H9 (cell line): Measurements from ENCODE around the gene YPEL5. TPM values are rescaled to one million over a fixed set of nuclear protein-coding genes. Genes with fewer than 3 reads are reported as not detected.

ENCODE experiments used
- DNase-seq: peaks from one replicate; pipeline ENCODE4 v3.0.0-alpha.2; 2017
- H2AFZ ChIP-seq: one replicate; pipeline ENCODE4 v1.6.1; 2013; ENCODE audit warnings: mild to moderate bottlenecking, low read length, control low read depth, moderate library complexity
- H2AK5ac ChIP-seq: 2 replicates; pipeline ENCODE4 v1.6.1; 2013; ENCODE audit warnings: low read length, control low read depth, mixed read lengths; ENCODE audit not compliant: insufficient read length
- H2BK120ac ChIP-seq: one replicate; pipeline ENCODE4 v1.6.1; 2013; ENCODE audit warnings: low read depth, mild to moderate bottlenecking, low read length, control low read depth, inconsistent platforms; ENCODE audit not compliant: poor library complexity, severe bottlenecking
- H2BK12ac ChIP-seq: 2 replicates; pipeline ENCODE4 v1.6.1; 2013; ENCODE audit warnings: low read length, control low read depth, mixed read lengths, low read depth; ENCODE audit not compliant: insufficient read length
- H2BK15ac ChIP-seq: 2 replicates; pipeline ENCODE4 v1.6.1; 2013; ENCODE audit warnings: low read depth, low read length, control low read depth
- H2BK20ac ChIP-seq: one replicate; pipeline ENCODE4 v1.6.1; 2013; ENCODE audit warnings: low read depth, mild to moderate bottlenecking, low read length, control low read depth, inconsistent platforms; ENCODE audit not compliant: poor library complexity, severe bottlenecking
- H2BK5ac ChIP-seq: 2 replicates; pipeline ENCODE4 v1.6.1; 2013; ENCODE audit warnings: low read length, control low read depth, mixed read lengths; ENCODE audit not compliant: insufficient read length
- H3K14ac ChIP-seq: 2 replicates; pipeline ENCODE4 v1.6.1; 2013; ENCODE audit warnings: low read length, control low read depth; ENCODE audit not compliant: insufficient read depth
- H3K18ac ChIP-seq: 2 replicates; pipeline ENCODE4 v1.6.1; 2013; ENCODE audit warnings: low read depth, mild to moderate bottlenecking, mixed read lengths, low read length, control low read depth; ENCODE audit not compliant: insufficient read length
- H3K23ac ChIP-seq: 2 replicates; pipeline ENCODE4 v1.6.1; 2013; ENCODE audit warnings: low read length, control low read depth, mixed read lengths, low read depth; ENCODE audit not compliant: insufficient read length
- H3K23me2 ChIP-seq: 2 replicates; pipeline ENCODE4 v1.6.1; 2013; ENCODE audit warnings: low read depth, mild to moderate bottlenecking, mixed read lengths, low read length, control low read depth; ENCODE audit not compliant: insufficient read length, poor library complexity, severe bottlenecking
- H3K27ac ChIP-seq: 2 replicates; pipeline ENCODE4 v1.5.1; 2013; ENCODE audit warnings: low read length, control low read depth, mixed read lengths, low read depth; ENCODE audit not compliant: insufficient read length
- H3K27me3 ChIP-seq: 2 replicates; pipeline ENCODE4 v1.6.1; 2013; ENCODE audit warnings: low read length, control low read depth, inconsistent platforms; ENCODE audit not compliant: insufficient read depth
- H3K4ac ChIP-seq: 2 replicates; pipeline ENCODE4 v1.6.1; 2013; ENCODE audit warnings: low read depth, mild to moderate bottlenecking, control low read depth, inconsistent platforms, low read length, moderate library complexity
- H3K4me1 ChIP-seq: 2 replicates; pipeline ENCODE4 v1.6.1; 2013; ENCODE audit warnings: low read length, control low read depth, inconsistent platforms; ENCODE audit not compliant: insufficient read depth
- H3K4me2 ChIP-seq: 2 replicates; pipeline ENCODE4 v1.6.1; 2013; ENCODE audit warnings: low read length, control low read depth, mixed read lengths; ENCODE audit not compliant: insufficient read length, insufficient read depth
- H3K56ac ChIP-seq: 2 replicates; pipeline ENCODE4 v1.6.1; 2013; ENCODE audit warnings: low read depth, mild to moderate bottlenecking, mixed read lengths, low read length, control low read depth; ENCODE audit not compliant: insufficient read length
- H3K79me1 ChIP-seq: 2 replicates; pipeline ENCODE4 v1.6.1; 2013; ENCODE audit warnings: low read depth, mild to moderate bottlenecking, moderate library complexity, low read length, control low read depth, inconsistent platforms; ENCODE audit not compliant: insufficient read depth, poor library complexity, severe bottlenecking
- H3K79me2 ChIP-seq: 2 replicates; pipeline ENCODE4 v1.6.1; 2013; ENCODE audit warnings: low read length, control low read depth, inconsistent platforms; ENCODE audit not compliant: insufficient read depth
- H3K9ac ChIP-seq: 2 replicates; pipeline ENCODE4 v1.6.1; 2013; ENCODE audit warnings: low read length, control low read depth, mixed read lengths; ENCODE audit not compliant: insufficient read length; ENCODE audit errors: extremely low read depth
- H3K9me3 ChIP-seq: one replicate; pipeline ENCODE4 v1.6.1; 2013; ENCODE audit warnings: low read depth, low read length, inconsistent platforms; ENCODE audit not compliant: control insufficient read depth
- H3T11ph ChIP-seq: one replicate; pipeline ENCODE4 v1.6.1; 2013; ENCODE audit warnings: mild to moderate bottlenecking, low read length, control low read depth, inconsistent platforms
- H4K20me1 ChIP-seq: one replicate; pipeline ENCODE4 v1.6.1; 2013; ENCODE audit not compliant: control insufficient read depth, insufficient read length, insufficient read depth
- H4K5ac ChIP-seq: 2 replicates; pipeline ENCODE4 v1.6.1; 2013; ENCODE audit warnings: low read depth, mild to moderate bottlenecking, mixed read lengths, low read length, control low read depth; ENCODE audit not compliant: insufficient read length
- H4K8ac ChIP-seq: replicated peaks from 2 replicates; pipeline ENCODE4 v1.6.1; 2013; ENCODE audit warnings: low read length, control low read depth, mixed read lengths, low read depth; ENCODE audit not compliant: insufficient read length
- H4K91ac ChIP-seq: 2 replicates; pipeline ENCODE4 v1.6.1; 2013; ENCODE audit warnings: low read depth, mild to moderate bottlenecking, moderate library complexity, mixed read lengths, low read length, control low read depth; ENCODE audit not compliant: insufficient read length
- H3K27ac Mint-ChIP-seq, 3 experiments: 2 replicates in 2 of 3; 3 replicates in 1 of 3; pipeline ENCODE4 v1.8.0; 2020 to 2021; ENCODE audit warnings: mixed read lengths in 3 of 3, mild to moderate bottlenecking in 1 of 3, moderate library complexity in 1 of 3
- H3K27me3 Mint-ChIP-seq: 2 replicates; pipeline ENCODE4 v1.8.0; 2021; ENCODE audit warnings: low read depth, mild to moderate bottlenecking, moderate library complexity, mixed read lengths
- H3K36me3 Mint-ChIP-seq, 3 experiments: 2 replicates in 2 of 3; 3 replicates in 1 of 3; pipeline ENCODE4 v1.8.0; 2020 to 2021; ENCODE audit warnings: low read depth in 3 of 3, mixed read lengths in 3 of 3; ENCODE audit not compliant: insufficient read depth in 1 of 3
- H3K4me1 Mint-ChIP-seq, 2 experiments: 2 replicates each; pipeline ENCODE4 v1.8.0; 2020; ENCODE audit warnings: mixed read lengths in 2 of 2
- H3K4me3 Mint-ChIP-seq, 2 experiments: 2 replicates in 1 of 2; 3 replicates in 1 of 2; pipeline ENCODE4 v1.8.0; 2020 to 2021; ENCODE audit warnings: mild to moderate bottlenecking in 2 of 2, mixed read lengths in 2 of 2, moderate library complexity in 1 of 2
- H3K9me3 Mint-ChIP-seq, 2 experiments: 2 replicates in 1 of 2; 3 replicates in 1 of 2; pipeline ENCODE4 v1.8.0; 2020; ENCODE audit warnings: mild to moderate bottlenecking in 2 of 2, mixed read lengths in 2 of 2, moderate library complexity in 1 of 2
- WGBS: extraction: QIAGEN DNeasy Blood & Tissue Kit; methylation state at CpG from one replicate; pipeline ENCODE4 v1.1.7; 2013; ENCODE audit warnings: missing lambda C conversion rate, low lambda C conversion rate, mixed read lengths; ENCODE audit not compliant: insufficient read length; ENCODE audit errors: extremely low coverage; 5-methylcytosine and 5-hydroxymethylcytosine counted together
- total RNA-seq: library from RNA; stranded (reverse); gene quantifications from 2 replicates; pipeline ENCODE4 v1.2.1, GENCODE V29; 2021
- TF ChIP-seq, protein P1 (sequence below): fragments of 200-600 bp; sonication (generic); conservative IDR thresholded peaks from 3 replicates; pipeline ENCODE4 v1.8.0; 2021; ENCODE audit warnings: antibody characterized with exemption, mild to moderate bottlenecking

YPEL5 gene
- total RNA-seq, 1 experiment from 2014 or later = 28.5 TPM

DNA sequence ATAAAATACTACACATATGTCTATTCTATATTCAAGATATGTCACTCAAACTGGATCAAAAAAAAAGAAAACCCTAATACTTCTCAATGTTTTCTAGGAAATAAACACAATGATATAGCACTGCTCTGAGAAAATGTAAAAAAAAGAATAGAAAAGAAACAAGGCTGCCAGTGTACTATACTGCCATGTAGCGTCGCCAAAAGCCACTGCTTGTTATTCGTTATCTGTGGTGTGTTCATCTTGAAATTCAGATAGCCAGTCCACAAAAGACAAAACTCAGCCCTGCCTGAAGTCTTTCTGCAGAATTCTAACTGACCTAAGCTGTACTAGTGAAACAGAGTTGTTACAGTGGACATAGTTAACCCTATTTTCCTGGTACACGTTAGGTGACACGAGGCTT, 12.2 kb upstream of the YPEL5 start:
- Histone ChIP-seq H2AK5ac (no peak overlapping the region), H2AFZ (no peak overlapping the region), H2BK120ac (no peak overlapping the region), H4K20me1 (no peaks in the 10 kb centered on the region), H3K14ac (no peak overlapping the region), H2BK15ac (no peak overlapping the region), H3K4me1 (no peaks in the 10 kb centered on the region), H3T11ph (no peak overlapping the region), H4K91ac (no peak overlapping the region), H3K4me2 (no peak overlapping the region), H2BK5ac (no peak overlapping the region), H3K79me2 (no peaks in the 10 kb centered on the region), H3K9ac (no peak overlapping the region), H3K56ac (no peak overlapping the region), H3K4ac (no peak overlapping the region), H3K23me2 (no peaks in the 10 kb centered on the region), H3K23ac (no peak overlapping the region), H4K8ac (no peak overlapping the region), H3K18ac (no peak overlapping the region), H3K79me1 (no peaks in the 10 kb centered on the region), H4K5ac (no peak overlapping the region), H3K9me3 (no peaks in the 10 kb centered on the region), H2BK12ac (no peak overlapping the region), H3K27ac (no peak overlapping the region), H3K27me3 (no peaks in the 10 kb centered on the region), H2BK20ac (no peak overlapping the region)
- no peaks in the 10 kb centered on the region for H3K36me3 Mint-ChIP-seq
- DNase-seq = no peak
- TF ChIP-seq, protein P1, sequence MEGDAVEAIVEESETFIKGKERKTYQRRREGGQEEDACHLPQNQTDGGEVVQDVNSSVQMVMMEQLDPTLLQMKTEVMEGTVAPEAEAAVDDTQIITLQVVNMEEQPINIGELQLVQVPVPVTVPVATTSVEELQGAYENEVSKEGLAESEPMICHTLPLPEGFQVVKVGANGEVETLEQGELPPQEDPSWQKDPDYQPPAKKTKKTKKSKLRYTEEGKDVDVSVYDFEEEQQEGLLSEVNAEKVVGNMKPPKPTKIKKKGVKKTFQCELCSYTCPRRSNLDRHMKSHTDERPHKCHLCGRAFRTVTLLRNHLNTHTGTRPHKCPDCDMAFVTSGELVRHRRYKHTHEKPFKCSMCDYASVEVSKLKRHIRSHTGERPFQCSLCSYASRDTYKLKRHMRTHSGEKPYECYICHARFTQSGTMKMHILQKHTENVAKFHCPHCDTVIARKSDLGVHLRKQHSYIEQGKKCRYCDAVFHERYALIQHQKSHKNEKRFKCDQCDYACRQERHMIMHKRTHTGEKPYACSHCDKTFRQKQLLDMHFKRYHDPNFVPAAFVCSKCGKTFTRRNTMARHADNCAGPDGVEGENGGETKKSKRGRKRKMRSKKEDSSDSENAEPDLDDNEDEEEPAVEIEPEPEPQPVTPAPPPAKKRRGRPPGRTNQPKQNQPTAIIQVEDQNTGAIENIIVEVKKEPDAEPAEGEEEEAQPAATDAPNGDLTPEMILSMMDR = no peak
- H3K4me1 Mint-ChIP-seq = no peaks in the 10 kb centered on the region
- WGBS = no CpG with 5 or more reads among the region's 5 CpGs
- H3K27ac Mint-ChIP-seq = no peak overlapping the region
- peaks cover 2% of the 10 kb centered on the region for H3K27me3 Mint-ChIP-seq
- H3K9me3 Mint-ChIP-seq = no peaks in the 10 kb centered on the region
- no peak overlapping the region for H3K4me3 Mint-ChIP-seq
